ENCODE data around the gene TMEM44. TPM values are rescaled to one million over a fixed set of nuclear protein-coding genes. Genes with fewer than 3 reads are reported as not detected.

The TMEM44 gene
- total and polyA plus RNA-seq, 10 donors, result 5.5 to 30.3 (median 22.1) TPM

DNA sequence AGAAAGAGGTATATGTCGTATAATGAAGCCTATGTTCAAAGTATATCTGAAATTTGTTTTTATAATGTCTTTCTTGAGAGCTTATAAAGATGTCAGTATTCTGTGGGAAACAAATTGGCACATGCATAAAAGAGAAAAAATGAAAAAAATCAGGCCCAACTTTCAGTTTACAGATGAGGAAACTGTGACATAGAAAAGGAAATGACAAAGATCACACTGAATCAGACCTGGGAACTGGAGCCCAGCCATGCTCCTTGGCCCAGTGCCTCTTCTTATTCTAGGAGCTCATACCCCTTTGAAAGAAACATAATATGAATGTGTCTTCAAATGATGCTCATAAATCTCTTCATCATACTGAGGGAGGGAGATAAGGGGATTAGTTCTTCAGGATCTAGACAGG is 48.4 kb downstream of the TMEM44 start:
- 79 to 98% (median 88%) methylated on average over 1 of the region's 1 CpG for WGBS, 5 donors
- no peaks in the 10 kb centered on the region for H3K27me3 ChIP-seq (replicated peaks in 1 of 7)
- peaks cover 7 to 43% (median 21%) of the 10 kb centered on the region in 6 donors for H3K4me1 ChIP-seq
- intact Hi-C loops (cut with DNase I; ENCODE audit: low total_unique reads), result loop anchor here (5.0 kb wide), 1 partner anchor 98 kb away; the partner anchor contains the start of gene ATP13A3
- H3K4me3 ChIP-seq, result peak overlapping the region in 4 of 8 donors; percentile 64 to 89 (median 72)
- no peak for DNase-seq
- H3K36me3 ChIP-seq, result peaks cover 0 to 38% (median 0%) of the 10 kb centered on the region in 6 donors
- TF ChIP-seq, protein P1, sequence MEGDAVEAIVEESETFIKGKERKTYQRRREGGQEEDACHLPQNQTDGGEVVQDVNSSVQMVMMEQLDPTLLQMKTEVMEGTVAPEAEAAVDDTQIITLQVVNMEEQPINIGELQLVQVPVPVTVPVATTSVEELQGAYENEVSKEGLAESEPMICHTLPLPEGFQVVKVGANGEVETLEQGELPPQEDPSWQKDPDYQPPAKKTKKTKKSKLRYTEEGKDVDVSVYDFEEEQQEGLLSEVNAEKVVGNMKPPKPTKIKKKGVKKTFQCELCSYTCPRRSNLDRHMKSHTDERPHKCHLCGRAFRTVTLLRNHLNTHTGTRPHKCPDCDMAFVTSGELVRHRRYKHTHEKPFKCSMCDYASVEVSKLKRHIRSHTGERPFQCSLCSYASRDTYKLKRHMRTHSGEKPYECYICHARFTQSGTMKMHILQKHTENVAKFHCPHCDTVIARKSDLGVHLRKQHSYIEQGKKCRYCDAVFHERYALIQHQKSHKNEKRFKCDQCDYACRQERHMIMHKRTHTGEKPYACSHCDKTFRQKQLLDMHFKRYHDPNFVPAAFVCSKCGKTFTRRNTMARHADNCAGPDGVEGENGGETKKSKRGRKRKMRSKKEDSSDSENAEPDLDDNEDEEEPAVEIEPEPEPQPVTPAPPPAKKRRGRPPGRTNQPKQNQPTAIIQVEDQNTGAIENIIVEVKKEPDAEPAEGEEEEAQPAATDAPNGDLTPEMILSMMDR (IDR thresholded peaks at IDR 0.05 in 8 of 11, conservative IDR thresholded peaks at IDR 0.05 in 3 of 11), result no peak
- TF ChIP-seq POLR2AphosphoS5 (IDR thresholded peaks at IDR 0.05) (no peak), POLR2A (IDR thresholded peaks at IDR 0.05) (no peak)
- H3K27ac ChIP-seq, result peak overlapping the region in 7 of 8 donors; percentile 93 to 96 (median 94)
- no peaks in the 10 kb centered on the region for H3K9me3 ChIP-seq

DNA sequence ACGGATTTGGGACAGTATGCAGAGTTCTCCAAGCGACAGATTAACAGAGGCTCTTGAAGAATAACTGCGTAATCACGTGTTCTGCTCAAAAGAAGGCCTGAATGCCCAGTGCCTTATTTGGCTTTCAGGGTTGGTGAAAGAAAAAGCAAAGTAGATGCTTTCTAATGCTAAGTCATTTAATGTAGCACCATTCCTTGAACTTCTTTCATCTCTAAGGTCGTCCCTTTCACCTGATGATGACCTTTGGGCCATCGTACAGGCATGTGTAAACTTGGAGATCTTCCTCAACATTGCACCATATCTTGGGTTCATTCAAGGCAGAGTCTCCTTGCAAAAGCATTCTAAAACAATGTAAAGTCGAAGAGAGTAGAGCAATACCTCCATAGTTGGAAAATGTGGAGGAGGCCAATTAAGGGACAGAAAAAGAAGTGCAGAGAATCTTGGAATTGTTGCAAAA is 48.9 kb downstream of the TMEM44 start:
- H3K4me1 ChIP-seq, result peaks cover 7 to 43% (median 24%) of the 10 kb centered on the region in 6 donors
- WGBS, 5 donors, result 22 to 30% (median 22%) methylated on average over 7 of the region's 7 CpGs
- no peaks in the 10 kb centered on the region for H3K9me3 ChIP-seq
- no peaks in the 10 kb centered on the region for H3K27me3 ChIP-seq (replicated peaks in 1 of 7)
- H3K4me3 ChIP-seq, result peak overlapping the region; percentile 55 to 89 (median 68)
- DNase-seq, result no peak
- peaks cover 0 to 33% (median 0%) of the 10 kb centered on the region in 6 donors for H3K36me3 ChIP-seq
- intact Hi-C loops (cut with DNase I; ENCODE audit: low total_unique reads), result no loop called here
- peak overlapping the region; percentile 93 to 96 (median 94) for H3K27ac ChIP-seq
- TF ChIP-seq POLR2A (IDR thresholded peaks at IDR 0.05) (no peak), POLR2AphosphoS5 (IDR thresholded peaks at IDR 0.05) (no peak)
- TF ChIP-seq, protein P1 (IDR thresholded peaks at IDR 0.05 in 8 of 11, conservative IDR thresholded peaks at IDR 0.05 in 3 of 11), result no peak

DNA sequence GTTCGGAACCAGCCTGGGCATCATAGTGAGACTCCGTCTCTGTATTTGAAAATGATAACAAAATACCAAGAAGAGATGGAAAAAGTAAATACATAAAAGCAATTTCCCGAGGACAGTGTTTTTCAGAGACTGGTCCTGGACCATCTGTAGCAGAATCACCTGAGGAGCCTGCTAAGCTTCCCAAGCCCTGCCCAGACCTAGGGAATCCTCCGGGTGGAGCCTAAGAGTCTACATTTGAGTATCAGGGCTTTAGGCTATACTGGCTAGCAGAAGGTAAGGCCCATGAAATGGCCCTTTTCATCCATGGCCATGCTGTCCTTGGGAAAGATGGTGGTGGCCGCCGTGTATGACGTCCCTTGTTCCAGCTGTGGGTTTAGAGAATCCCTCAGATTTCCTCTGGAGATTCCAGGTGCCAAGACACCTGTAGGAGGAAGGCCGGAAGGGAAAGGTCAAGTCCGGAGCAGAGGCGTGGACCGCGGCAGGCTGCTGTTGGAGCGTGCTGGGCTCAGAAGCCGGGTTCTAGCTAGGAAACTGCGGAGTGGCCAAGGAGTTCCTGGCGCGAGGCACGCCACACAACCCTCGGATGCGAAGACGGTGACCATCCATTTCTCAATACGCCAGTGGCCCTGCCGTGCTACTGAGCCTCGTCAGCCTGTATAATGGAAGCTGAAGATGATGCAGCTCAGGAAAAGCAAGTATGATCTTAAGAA is 50.9 kb downstream of the TMEM44 start:
- 95 to 96% (median 95%) methylated on average over 24 of the region's 24 CpGs for WGBS, 5 donors
- Histone ChIP-seq H3K36me3 (peaks cover 0 to 13% (median 0%) of the 10 kb centered on the region in 6 donors), H3K4me3 (no peak overlapping the region), H3K4me1 (peaks cover 7 to 39% (median 25%) of the 10 kb centered on the region in 6 donors), H3K9me3 (no peaks in the 10 kb centered on the region), H3K27me3 (replicated peaks in 1 of 7) (no peaks in the 10 kb centered on the region), H3K27ac (no peak overlapping the region)
- intact Hi-C loops (cut with DNase I; ENCODE audit: low total_unique reads), result no loop called here
- TF ChIP-seq POLR2AphosphoS5 (IDR thresholded peaks at IDR 0.05), result no peak
- no peak for TF ChIP-seq POLR2A (IDR thresholded peaks at IDR 0.05)
- TF ChIP-seq, protein P1 (IDR thresholded peaks at IDR 0.05 in 8 of 11, conservative IDR thresholded peaks at IDR 0.05 in 3 of 11), result no peak
- peak; percentile 79 for DNase-seq

DNA sequence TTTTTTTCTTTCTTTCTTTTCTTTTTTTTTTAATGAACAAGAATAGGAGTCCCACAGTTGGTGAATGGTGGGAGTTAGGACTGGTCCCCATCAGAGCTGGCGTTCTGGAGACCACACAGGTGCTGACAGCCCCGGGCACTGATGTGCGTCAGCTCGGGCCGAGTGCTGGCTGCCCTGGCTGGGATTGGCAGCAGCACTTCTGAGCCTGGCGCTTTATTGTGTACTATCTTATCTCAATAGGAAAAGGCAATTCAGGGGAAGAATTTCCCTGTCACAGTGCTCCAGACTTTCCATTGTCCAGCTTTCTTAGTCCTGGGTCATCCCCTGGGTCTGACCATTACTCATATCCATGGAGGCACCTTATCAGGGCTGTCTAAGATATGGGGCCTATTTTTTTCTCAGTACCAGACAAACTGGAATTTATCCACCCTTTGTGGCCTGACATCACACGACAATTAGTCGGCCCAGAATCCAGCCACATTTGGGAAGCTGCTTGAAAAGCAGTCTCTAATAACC is 54.1 kb downstream of the TMEM44 start:
- Histone ChIP-seq H3K27ac (no peak overlapping the region), H3K36me3 (no peaks in the 10 kb centered on the region), H3K9me3 (no peaks in the 10 kb centered on the region), H3K4me3 (no peak overlapping the region), H3K27me3 (replicated peaks in 1 of 7) (no peaks in the 10 kb centered on the region), H3K4me1 (peaks cover 0 to 29% (median 4%) of the 10 kb centered on the region in 6 donors)
- intact Hi-C loops (cut with DNase I; ENCODE audit: low total_unique reads), result loop anchor here (5.0 kb wide), 1 partner anchor 107 kb away; no protein-coding TSS in a partner anchor
- TF ChIP-seq, protein P1 (IDR thresholded peaks at IDR 0.05 in 8 of 11, conservative IDR thresholded peaks at IDR 0.05 in 3 of 11), result no peak
- peak in 1 of 3 donors; percentile 33 for TF ChIP-seq POLR2AphosphoS5 (IDR thresholded peaks at IDR 0.05)
- 70 to 86% (median 82%) methylated on average over 8 of the region's 8 CpGs for WGBS, 5 donors
- DNase-seq, result no peak
